ENCODE measurements around the gene PALD1. TPM values are rescaled to one million over a fixed set of nuclear protein-coding genes. Genes with fewer than 3 reads are reported as not detected.

PALD1 gene
- total RNA-seq, 4 donors from 2014 or later, result 6.2 to 12.1 (median 7.7) TPM

DNA sequence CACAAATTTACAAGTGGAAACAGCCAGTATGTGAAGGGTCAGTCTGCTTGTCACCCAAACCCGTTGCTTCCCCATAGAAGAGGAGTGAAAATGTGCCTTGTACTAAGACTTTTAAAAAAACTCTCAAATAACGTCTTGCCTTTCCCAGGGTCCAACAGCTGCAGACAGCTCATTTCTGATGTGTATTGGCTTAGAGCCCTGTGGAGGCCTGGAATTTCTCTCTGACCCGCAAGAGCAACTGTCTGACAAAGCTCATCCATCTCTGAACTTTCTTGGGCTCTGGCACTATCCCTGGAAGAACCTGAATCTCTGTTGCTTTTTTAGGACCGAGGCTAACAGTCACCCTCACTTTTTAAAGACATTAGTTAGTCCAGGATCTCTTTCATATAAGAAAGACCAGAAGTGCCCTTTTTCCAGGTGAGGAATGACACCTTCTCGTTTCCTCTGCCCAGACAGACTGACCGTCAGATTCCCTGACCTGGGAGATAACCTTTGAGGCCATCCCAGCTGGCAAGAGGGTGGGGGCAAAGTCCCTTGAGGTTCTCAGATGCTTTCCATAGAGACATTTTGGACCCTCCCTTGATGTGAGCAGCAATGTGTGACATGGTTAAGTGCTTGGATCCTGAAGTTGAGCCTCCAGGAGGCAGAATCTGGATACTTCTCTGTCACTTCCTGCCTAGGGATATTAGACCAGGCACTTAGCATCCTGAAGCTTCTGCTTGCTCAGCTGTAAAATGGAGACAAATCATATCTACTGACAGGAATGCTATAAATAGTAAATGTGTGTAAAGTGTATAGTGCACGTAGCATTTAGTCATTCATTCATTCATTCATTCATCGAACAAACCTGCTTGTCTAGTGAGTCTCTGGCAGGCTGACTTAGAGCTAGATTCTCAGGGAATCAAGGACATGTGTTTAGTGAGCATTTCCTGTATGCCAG lies 32.6 kb upstream of the PALD1 start:
- no peak overlapping the region for H3K27ac ChIP-seq
- DNase-seq (ENCODE audit: low spot score in 2 of 2), result no peak
- no peaks in the 10 kb centered on the region for H3K9me3 ChIP-seq
- peaks cover 20% of the 10 kb centered on the region for H3K27me3 ChIP-seq
- TF ChIP-seq POLR2AphosphoS5 (IDR thresholded peaks at IDR 0.05), result no peak
- no peak for TF ChIP-seq POLR2A (IDR thresholded peaks at IDR 0.05)
- no peak for TF ChIP-seq EP300 (IDR thresholded peaks at IDR 0.05)
- TF ChIP-seq, protein P1, sequence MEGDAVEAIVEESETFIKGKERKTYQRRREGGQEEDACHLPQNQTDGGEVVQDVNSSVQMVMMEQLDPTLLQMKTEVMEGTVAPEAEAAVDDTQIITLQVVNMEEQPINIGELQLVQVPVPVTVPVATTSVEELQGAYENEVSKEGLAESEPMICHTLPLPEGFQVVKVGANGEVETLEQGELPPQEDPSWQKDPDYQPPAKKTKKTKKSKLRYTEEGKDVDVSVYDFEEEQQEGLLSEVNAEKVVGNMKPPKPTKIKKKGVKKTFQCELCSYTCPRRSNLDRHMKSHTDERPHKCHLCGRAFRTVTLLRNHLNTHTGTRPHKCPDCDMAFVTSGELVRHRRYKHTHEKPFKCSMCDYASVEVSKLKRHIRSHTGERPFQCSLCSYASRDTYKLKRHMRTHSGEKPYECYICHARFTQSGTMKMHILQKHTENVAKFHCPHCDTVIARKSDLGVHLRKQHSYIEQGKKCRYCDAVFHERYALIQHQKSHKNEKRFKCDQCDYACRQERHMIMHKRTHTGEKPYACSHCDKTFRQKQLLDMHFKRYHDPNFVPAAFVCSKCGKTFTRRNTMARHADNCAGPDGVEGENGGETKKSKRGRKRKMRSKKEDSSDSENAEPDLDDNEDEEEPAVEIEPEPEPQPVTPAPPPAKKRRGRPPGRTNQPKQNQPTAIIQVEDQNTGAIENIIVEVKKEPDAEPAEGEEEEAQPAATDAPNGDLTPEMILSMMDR (IDR thresholded peaks at IDR 0.05), result no peak
- peaks cover 15% of the 10 kb centered on the region for H3K4me1 ChIP-seq
- H3K4me3 ChIP-seq, result no peak overlapping the region
- no peaks in the 10 kb centered on the region for H3K36me3 ChIP-seq
- WGBS, result 80% methylated on average over 8 of the region's 8 CpGs

DNA sequence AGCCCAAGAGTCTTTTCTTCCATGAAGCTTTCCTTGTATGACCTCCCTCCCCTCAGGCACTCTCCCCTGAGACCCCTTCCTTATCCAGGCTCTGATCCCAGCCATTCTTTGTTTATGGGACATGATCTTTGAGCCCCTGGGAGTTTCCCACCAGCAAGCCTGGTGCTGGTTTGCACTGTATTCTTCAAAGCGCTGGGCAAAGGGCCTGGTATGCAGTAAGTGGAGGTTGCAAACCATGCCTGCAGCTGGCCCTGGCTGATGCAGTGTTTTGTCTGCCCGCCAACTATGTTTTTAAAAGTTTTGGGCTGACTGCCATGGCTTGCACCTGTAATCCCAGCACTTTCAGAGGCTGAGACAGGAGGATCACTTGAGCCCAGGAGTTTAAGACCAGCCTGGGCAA lies 30.3 kb upstream of the PALD1 start:
- H3K4me1 ChIP-seq, result no peaks in the 10 kb centered on the region
- TF ChIP-seq, protein P1 (IDR thresholded peaks at IDR 0.05), result no peak
- no peaks in the 10 kb centered on the region for H3K36me3 ChIP-seq
- no peaks in the 10 kb centered on the region for H3K9me3 ChIP-seq
- no peak overlapping the region for H3K27ac ChIP-seq
- H3K4me3 ChIP-seq, result no peak overlapping the region
- 69% methylated on average over 2 of the region's 2 CpGs for WGBS
- H3K27me3 ChIP-seq, result peaks cover 2% of the 10 kb centered on the region
- no peak for DNase-seq (ENCODE audit: low spot score in 2 of 2)

DNA sequence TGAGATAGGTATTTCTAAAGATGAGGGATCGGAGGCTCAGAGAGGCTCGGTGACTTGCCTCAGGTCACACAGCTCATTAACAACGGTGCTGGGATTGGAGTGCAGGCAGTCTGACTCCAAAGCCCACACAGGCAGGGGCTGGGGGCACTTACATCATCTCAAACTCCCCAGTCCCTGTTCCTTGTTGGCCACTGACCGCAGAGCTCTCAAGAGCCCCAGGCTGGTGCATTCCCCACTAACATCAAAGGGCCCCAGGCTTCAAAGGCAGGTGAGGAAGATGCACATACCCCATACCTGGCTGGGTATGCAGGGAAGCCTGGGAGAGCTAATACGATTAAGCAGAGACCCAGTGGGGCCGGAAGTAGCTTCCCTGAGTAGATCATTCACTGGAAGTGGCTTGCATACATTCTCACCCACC lies 23.3 kb upstream of the PALD1 start:
- Histone ChIP-seq H3K27ac (no peak overlapping the region), H3K27me3 (peaks cover 13% of the 10 kb centered on the region), H3K4me3 (no peak overlapping the region), H3K9me3 (no peaks in the 10 kb centered on the region), H3K4me1 (peaks cover 14% of the 10 kb centered on the region), H3K36me3 (no peaks in the 10 kb centered on the region)
- 60% methylated on average over 6 of the region's 6 CpGs for WGBS
- DNase-seq (ENCODE audit: low spot score in 2 of 2), result no peak
- TF ChIP-seq, protein P1 (IDR thresholded peaks at IDR 0.05), result no peak
- TF ChIP-seq POLR2A (IDR thresholded peaks at IDR 0.05) (no peak), EP300 (IDR thresholded peaks at IDR 0.05) (no peak), POLR2AphosphoS5 (IDR thresholded peaks at IDR 0.05) (no peak)

DNA sequence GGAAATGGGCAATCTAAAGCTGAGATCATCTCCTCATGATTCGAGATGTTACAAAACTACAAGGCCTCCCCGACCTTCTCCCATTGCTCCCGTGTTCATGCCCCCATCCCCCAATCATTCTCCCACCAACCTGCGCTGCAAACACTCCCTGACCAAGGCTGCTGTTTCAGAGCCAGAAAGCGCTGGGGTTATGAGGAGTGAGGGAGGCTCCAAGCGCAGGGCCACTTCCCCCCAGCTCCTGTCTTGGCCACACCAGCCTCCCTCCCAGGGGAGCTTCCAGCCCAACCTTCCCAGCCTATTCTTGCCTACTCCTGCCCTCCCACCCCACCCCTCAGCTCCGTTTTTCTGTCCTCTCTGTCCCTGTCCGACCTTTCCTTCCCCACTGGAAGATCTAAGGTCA lies 22.4 kb upstream of the PALD1 start:
- no peaks in the 10 kb centered on the region for H3K9me3 ChIP-seq
- TF ChIP-seq EP300 (IDR thresholded peaks at IDR 0.05), result no peak
- peaks cover 11% of the 10 kb centered on the region for H3K27me3 ChIP-seq
- no peak for DNase-seq (ENCODE audit: low spot score in 2 of 2)
- H3K27ac ChIP-seq, result no peak overlapping the region
- WGBS, result 74% methylated on average over 8 of the region's 8 CpGs
- no peak overlapping the region for H3K4me3 ChIP-seq
- no peaks in the 10 kb centered on the region for H3K36me3 ChIP-seq
- peaks cover 14% of the 10 kb centered on the region for H3K4me1 ChIP-seq

DNA sequence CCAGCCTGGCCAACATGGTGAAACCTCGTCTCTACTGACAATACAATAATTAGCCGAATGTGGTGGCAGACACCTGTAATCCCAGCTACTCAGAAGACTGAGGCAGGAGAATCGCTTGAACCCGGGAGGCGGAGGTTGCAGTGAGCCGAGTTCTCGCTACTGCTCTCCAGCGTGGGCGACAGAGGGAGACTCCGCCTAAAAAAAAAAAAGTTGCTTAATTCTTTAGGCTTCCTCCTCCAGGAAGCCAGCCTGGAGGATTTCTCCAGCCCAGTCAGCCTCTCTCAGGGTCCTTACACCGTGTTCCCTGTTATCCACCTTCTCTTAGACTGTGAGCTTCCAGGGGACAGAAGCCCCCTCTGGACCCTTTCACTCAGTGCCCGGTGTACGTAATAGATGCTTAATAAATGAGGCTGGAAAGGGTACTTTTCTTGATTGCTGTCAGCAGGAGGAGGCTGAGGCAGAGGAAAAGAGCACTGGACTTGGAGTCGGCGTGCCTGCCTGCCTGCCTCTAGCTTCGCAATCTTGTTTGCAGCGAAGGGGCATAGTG lies 20.7 kb upstream of the PALD1 start:
- TF ChIP-seq, protein P1 (IDR thresholded peaks at IDR 0.05), result no peak
- TF ChIP-seq POLR2AphosphoS5 (IDR thresholded peaks at IDR 0.05) (no peak), EP300 (IDR thresholded peaks at IDR 0.05) (no peak), POLR2A (IDR thresholded peaks at IDR 0.05) (no peak)
- no peak for DNase-seq (ENCODE audit: low spot score in 2 of 2)
- Histone ChIP-seq H3K36me3 (no peaks in the 10 kb centered on the region), H3K4me3 (peak overlapping the region; percentile 42), H3K4me1 (peaks cover 28% of the 10 kb centered on the region), H3K27ac (no peak overlapping the region), H3K9me3 (no peaks in the 10 kb centered on the region), H3K27me3 (peaks cover 11% of the 10 kb centered on the region)
- 64% methylated on average over 17 of the region's 17 CpGs for WGBS

Data from suprapubic skin (tissue), 4 donors.